Natural killer cell (primary cell): Measurements from ENCODE around the gene CIB2. TPM values are rescaled to one million over a fixed set of nuclear protein-coding genes. Genes with fewer than 3 reads are reported as not detected.
A peak's percentile ranks its signal among the peaks of the same experiment; 100 is the strongest.

Experiments used
- ATAC-seq, 3 donors: fragments of 150-1000 bp in 2 of 3; fragments of 200-7000 bp in 1 of 3; cut with Tn5 transposase; 1 replicate in 1 of 3; 2 replicates in 2 of 3; pipeline ENCODE4 v1.10.0; 2021; ENCODE audit warnings: mild to moderate bottlenecking in 2 of 3, moderate library complexity in 2 of 3
- DNase-seq, 2 donors: peaks; one replicate each; pipeline versions ENCODE4 v3.0.0 to v3.0.0-alpha.2; 2013 to 2021; ENCODE audit warnings: mixed read lengths in 1 of 2
- H3K27ac ChIP-seq: one replicate; pipeline ENCODE4 v1.5.1; 2013; ENCODE audit warnings: mild to moderate bottlenecking, low read length
- H3K27me3 ChIP-seq: one replicate; pipeline ENCODE4 v1.6.1; 2013; ENCODE audit warnings: low read length; ENCODE audit not compliant: control insufficient read depth, insufficient read depth
- H3K36me3 ChIP-seq: one replicate; pipeline ENCODE4 v1.6.1; 2013; ENCODE audit warnings: low read length; ENCODE audit not compliant: control insufficient read depth, insufficient read depth
- H3K4me1 ChIP-seq: one replicate; pipeline ENCODE4 v1.6.1; 2013; ENCODE audit warnings: low read length; ENCODE audit not compliant: control insufficient read depth, insufficient read depth
- H3K4me3 ChIP-seq: one replicate; pipeline ENCODE4 v1.5.1; 2013; ENCODE audit warnings: low read length
- H3K9me3 ChIP-seq: one replicate; pipeline ENCODE4 v1.6.1; 2013; ENCODE audit warnings: low read length; ENCODE audit not compliant: control insufficient read depth, insufficient read depth
- H3K27ac Mint-ChIP-seq, 2 donors: one replicate each; pipeline ENCODE4 v1.8.0; 2022; ENCODE audit warnings: mild to moderate bottlenecking in 2 of 2, mixed read lengths in 2 of 2, moderate library complexity in 1 of 2
- H3K27me3 Mint-ChIP-seq, 2 donors: one replicate each; pipeline ENCODE4 v1.8.0; 2022; ENCODE audit warnings: low read depth in 2 of 2, mixed read lengths in 2 of 2
- H3K36me3 Mint-ChIP-seq: one replicate; pipeline ENCODE4 v1.8.0; 2022; ENCODE audit warnings: mixed read lengths
- H3K4me1 Mint-ChIP-seq, 2 donors: one replicate each; pipeline ENCODE4 v1.8.0; 2022; ENCODE audit warnings: mixed read lengths in 2 of 2
- H3K4me3 Mint-ChIP-seq: one replicate; pipeline ENCODE4 v1.8.0; 2022; ENCODE audit warnings: mild to moderate bottlenecking, moderate library complexity, mixed read lengths
- H3K9me3 Mint-ChIP-seq, 2 donors: one replicate each; pipeline ENCODE4 v1.8.0; 2022; ENCODE audit warnings: mixed read lengths in 2 of 2
- CTCF ChIP-seq: fragments of 200-600 bp; IDR thresholded peaks from one replicate; pipeline ENCODE4 v1.8.0; 2022; ENCODE audit warnings: antibody characterized with exemption
- WGBS: methylation state at CpG from one replicate; pipeline ENCODE4 v1.1.7; 2013; ENCODE audit warnings: missing lambda C conversion rate; ENCODE audit not compliant: insufficient coverage; 5-methylcytosine and 5-hydroxymethylcytosine counted together
- intact Hi-C: fragments of 100-400 bp; cut with micrococcal nuclease; formaldehyde crosslinking; loops from one replicate; pipeline ENCODE4 v1.14.2; 2022
- total RNA-seq, 4 donors: library from RNA; stranded (reverse); fragments of 120-200 nt in 1 of 4; gene quantifications; one replicate each; pipeline versions ENCODE4 v1.2.3 to v1.2.4, GENCODE V29; 2013 to 2022

CIB2 gene
- total RNA-seq, 3 donors from 2014 or later (not counting 1 experiment from before 2014, with no cell fraction given): 0.25 to 1.5 (median 0.99) TPM

GRCh38 chr15:78065284-78065872, 65.9 kb downstream of the CIB2 start:
- Mint-ChIP-seq H3K36me3 (no peaks in the 10 kb centered on the region), H3K4me1 (peaks cover 14 to 15% of the 10 kb centered on the region in 2 donors), H3K27me3 (no peaks in the 10 kb centered on the region), H3K4me3 (no peak overlapping the region), H3K27ac (no peak overlapping the region), H3K9me3 (no peaks in the 10 kb centered on the region)
- WGBS: 36% methylated on average over 5 of the region's 5 CpGs
- H3K4me3 ChIP-seq: no peak overlapping the region
- DNase-seq: peak in 1 of 2 donors; percentile 55
- H3K36me3 ChIP-seq: no peaks in the 10 kb centered on the region
- peak in 2 of 3 donors; percentile 11 to 41 for ATAC-seq
- TF ChIP-seq CTCF: no peak
- intact Hi-C loops: loop anchor here (5.0 kb wide), 1 partner anchor 37 kb away; no protein-coding TSS in a partner anchor
- no peaks in the 10 kb centered on the region for H3K9me3 ChIP-seq
- peak overlapping the region; percentile 54 for H3K27ac ChIP-seq
- H3K27me3 ChIP-seq: no peaks in the 10 kb centered on the region
- H3K4me1 ChIP-seq: peaks cover 60% of the 10 kb centered on the region

DNA sequence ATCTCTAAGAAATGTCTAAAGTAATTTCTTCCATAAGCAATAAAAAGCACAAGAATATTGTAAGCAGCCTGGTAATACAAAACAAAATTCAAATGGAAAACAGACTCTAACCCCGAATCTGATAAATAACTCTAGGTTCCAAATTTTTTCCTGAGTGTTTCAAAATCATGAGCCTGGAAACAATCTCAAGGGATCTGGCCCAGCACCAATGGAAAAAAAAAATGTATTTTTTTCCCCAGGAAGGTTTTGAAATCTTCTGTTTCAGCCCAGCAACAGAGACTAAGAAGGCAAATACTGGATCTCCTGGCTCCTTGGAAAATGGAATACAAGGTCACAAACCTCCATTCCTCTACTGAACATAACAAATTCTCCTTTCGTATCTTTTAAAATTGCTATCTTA, 66.7 kb downstream of the CIB2 start:
- 100% methylated on average over 1 of the region's 2 CpGs for WGBS
- Mint-ChIP-seq H3K27ac (no peak overlapping the region), H3K36me3 (no peaks in the 10 kb centered on the region), H3K4me1 (peaks cover 14 to 18% of the 10 kb centered on the region in 2 donors), H3K4me3 (no peak overlapping the region), H3K9me3 (no peaks in the 10 kb centered on the region), H3K27me3 (no peaks in the 10 kb centered on the region)
- ATAC-seq (no peak), DNase-seq (no peak)
- no peaks in the 10 kb centered on the region for H3K9me3 ChIP-seq
- TF ChIP-seq CTCF: no peak
- H3K27me3 ChIP-seq: no peaks in the 10 kb centered on the region
- no peak overlapping the region for H3K4me3 ChIP-seq
- H3K27ac ChIP-seq: peak overlapping the region; percentile 54
- intact Hi-C loops: no loop called here
- H3K36me3 ChIP-seq: no peaks in the 10 kb centered on the region
- H3K4me1 ChIP-seq: peaks cover 54% of the 10 kb centered on the region

GRCh38 chr15:78063970-78064385, 67.3 kb downstream of the CIB2 start:
- DNase-seq: no peak
- Histone ChIP-seq H3K36me3 (no peaks in the 10 kb centered on the region), H3K4me3 (no peak overlapping the region), H3K27me3 (no peaks in the 10 kb centered on the region), H3K4me1 (peaks cover 53% of the 10 kb centered on the region), H3K9me3 (no peaks in the 10 kb centered on the region), H3K27ac (no peak overlapping the region)
- WGBS: 98% methylated on average over 4 of the region's 5 CpGs
- no peaks in the 10 kb centered on the region for H3K36me3 Mint-ChIP-seq
- TF ChIP-seq CTCF: no peak
- H3K27ac Mint-ChIP-seq: no peak overlapping the region
- no peaks in the 10 kb centered on the region for H3K27me3 Mint-ChIP-seq
- no peak overlapping the region for H3K4me3 Mint-ChIP-seq
- intact Hi-C loops: no loop called here
- H3K9me3 Mint-ChIP-seq: no peaks in the 10 kb centered on the region
- peaks cover 19 to 24% of the 10 kb centered on the region in 2 donors for H3K4me1 Mint-ChIP-seq
- ATAC-seq: no peak

- H3K4me1 Mint-ChIP-seq: peaks cover 23 to 30% of the 10 kb centered on the region in 2 donors
- H3K9me3 Mint-ChIP-seq: no peaks in the 10 kb centered on the region
- no peak overlapping the region for H3K4me3 ChIP-seq
- TF ChIP-seq CTCF: no peak
- no peaks in the 10 kb centered on the region for H3K27me3 ChIP-seq
- peak overlapping the region; percentile 92 to 96 for H3K27ac Mint-ChIP-seq
- no peaks in the 10 kb centered on the region for H3K27me3 Mint-ChIP-seq
- no peak overlapping the region for H3K27ac ChIP-seq
- H3K36me3 ChIP-seq: no peaks in the 10 kb centered on the region
- H3K36me3 Mint-ChIP-seq: no peaks in the 10 kb centered on the region
- ATAC-seq: no peak
- DNase-seq: no peak
- no peaks in the 10 kb centered on the region for H3K9me3 ChIP-seq
- H3K4me1 ChIP-seq: peaks cover 50% of the 10 kb centered on the region
- intact Hi-C loops: no loop called here
- H3K4me3 Mint-ChIP-seq: peak overlapping the region; percentile 51
Observed at GRCh38 chr15:78063217-78063616, 68.0 kb downstream of the CIB2 start.
